ENCODE data around the gene LSAMP.

Gene LSAMP

DNA sequence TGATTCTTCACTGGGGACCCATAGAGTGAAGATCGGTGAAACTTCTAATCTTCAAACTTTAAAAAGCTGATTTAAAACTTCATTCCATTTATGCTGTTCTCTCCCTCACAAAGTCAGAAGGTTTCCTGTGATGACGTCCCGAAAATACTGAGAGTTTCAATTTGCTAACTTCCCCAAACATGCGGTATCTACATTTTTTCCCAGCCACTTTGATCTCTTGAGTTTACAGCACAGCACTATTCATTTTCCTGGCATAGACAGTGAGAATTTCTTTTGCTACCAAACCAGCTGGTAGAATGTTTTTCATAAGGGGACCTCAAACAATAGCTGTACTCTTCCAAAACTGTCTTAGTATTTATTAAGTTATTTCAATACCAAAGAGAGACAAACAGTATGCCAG is 156.8 kb downstream of the LSAMP start:
- DNase-seq (ENCODE audit: low spot score): no peak

DNA sequence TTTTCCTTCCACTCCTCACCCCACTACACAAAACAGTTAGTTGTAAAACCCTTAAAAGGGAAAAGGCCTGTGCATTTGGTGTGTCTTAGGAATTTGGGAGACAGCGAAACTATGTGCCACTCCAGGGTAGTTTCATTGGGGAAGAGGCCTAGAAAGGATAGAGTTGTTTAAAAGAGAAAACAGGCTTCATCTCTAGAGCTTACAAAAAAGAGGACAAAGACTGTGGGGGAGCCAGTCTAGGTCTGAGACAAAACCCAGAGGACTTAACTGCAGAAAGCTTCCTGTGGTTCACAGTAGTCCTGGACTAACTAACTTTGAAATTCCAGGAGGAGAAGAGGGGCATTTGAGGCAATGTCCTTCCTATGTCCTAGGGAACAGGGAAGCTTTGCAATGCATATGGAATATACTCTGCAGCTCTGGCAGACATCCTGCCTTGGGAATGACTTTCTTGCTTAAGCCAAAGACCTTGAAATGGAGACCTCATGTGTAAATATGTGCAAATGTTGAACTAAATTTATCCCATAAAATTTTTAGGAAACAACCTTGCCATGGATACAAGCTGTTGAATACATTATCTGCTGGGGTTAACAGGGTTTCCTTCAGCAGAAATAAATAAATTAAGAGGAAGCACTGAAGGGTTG is 159.4 kb downstream of the LSAMP start:
- DNase-seq (ENCODE audit: low spot score): no peak

DNA sequence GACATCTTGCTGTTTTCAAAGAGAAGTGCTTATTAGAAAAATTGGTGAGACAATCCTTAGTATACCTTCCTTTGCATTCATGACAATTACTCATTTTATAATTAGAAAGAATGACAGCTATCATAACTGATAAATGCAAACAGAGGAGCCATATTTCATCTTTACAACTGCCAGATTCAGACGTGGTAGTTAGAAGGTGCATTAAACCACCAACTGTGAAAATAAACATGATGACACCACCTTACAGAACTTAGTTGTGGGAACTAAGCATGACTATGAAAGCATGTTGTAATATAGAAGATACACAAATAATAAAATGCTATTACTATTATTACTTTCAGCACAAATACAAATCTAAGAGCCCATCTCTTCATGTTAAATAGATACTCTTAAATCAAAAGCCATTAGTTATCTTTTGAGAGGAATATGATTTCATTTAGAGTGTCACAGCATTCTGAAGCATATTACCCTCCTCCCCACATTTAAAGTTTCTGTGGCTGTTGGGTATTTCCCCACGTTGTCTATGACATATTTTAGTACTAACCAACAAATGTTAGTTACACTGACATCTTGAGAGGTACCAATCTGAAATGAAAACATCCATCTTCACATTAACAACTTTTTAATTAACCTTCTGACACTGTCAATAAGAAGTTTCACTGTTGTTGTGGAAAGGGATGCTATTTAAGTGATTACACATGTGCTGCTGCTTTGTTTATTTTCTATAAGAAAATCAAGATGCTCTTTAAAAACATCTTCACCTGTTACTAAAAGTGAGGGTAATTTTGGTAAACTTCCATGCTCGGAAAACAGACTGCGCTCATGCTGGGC is 163.8 kb downstream of the LSAMP start:
- DNase-seq (ENCODE audit: low spot score): no peak

DNA sequence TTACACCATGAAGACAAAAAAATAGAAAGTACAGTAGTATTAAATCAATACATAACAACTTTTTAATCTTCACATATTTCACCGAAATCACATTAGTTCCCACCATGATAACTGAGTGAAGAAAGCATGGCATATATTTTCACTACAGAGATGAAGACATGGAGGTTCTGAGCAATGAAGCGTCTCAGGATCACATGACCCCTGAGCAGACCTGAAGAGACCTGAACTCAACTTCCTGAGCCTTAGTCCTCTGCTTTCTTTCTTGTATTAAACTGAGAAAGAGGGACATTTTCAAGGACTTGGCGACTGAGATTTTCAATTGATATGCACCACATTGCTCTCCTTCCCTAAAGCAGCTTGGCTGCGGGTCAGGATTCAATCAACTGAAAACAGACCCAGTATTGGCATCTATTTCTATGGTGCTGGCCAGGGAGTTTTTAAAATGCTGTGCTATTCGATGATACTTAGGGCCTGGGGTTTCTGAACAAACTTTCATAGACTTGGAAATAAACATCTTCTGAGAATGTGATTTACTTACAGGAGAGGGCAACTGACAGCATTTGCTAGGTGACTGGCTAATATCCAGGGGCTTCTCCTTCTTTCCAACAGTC is 165.1 kb downstream of the LSAMP start:
- DNase-seq (ENCODE audit: low spot score): no peak

DNA sequence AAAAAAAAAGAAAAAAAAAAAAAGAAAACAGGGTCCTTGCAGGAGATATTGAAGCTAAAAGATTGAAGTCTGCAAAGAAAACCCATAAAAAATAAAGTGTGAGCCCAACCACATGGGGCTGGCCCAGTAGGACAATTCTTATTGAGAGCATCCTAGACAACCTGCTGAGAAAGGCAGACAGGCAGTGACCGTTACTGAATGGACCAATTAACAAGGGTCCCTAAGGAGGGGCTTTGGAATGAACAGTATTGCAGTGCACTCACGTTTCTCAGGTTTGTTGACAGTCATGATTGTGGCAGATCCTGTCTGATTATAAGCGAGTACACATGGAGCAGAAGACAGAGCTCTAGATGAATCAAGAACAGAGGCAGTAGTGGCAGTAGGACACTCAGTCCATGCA is 168.6 kb downstream of the LSAMP start:
- DNase-seq (ENCODE audit: low spot score): no peak

DNA sequence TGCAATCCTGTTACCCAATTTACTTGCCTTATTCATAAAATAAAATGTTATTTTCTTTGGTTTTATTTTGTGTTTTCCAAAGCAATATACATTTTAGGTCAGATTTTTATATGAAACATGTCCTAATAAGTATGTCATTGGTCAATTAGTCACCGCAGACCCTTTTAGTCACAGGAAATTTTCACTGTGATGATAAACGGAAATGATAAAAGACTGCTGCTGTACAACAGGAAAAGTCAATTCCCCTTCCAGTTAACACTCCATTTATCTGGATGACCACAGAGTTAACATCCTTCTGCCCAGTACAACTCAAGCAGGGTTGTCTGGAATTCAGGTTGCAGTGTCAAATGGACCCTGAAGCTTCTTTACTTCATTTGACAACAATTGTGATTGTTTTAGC is 175.2 kb downstream of the LSAMP start:
- no peak for DNase-seq (ENCODE audit: low spot score)

DNA sequence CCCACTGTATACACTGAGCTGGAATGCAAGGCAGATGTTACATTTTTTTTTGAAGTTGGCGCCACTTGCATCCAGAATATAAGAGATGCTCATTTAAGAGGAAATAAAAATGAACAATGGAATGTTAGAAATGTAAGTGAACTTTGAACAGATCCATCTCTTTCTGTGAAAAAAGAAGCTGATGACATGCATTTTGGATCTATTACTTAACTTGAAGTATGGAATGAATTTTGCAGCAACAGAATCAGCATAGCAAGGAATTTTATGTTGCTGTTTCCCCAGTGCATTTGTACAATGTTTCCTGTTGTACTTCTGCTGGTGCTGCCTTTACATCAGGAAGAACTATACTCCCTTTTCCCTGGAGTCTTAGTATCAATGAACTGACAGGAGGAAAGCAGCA is 178.2 kb downstream of the LSAMP start:
- DNase-seq (ENCODE audit: low spot score): no peak

DNA sequence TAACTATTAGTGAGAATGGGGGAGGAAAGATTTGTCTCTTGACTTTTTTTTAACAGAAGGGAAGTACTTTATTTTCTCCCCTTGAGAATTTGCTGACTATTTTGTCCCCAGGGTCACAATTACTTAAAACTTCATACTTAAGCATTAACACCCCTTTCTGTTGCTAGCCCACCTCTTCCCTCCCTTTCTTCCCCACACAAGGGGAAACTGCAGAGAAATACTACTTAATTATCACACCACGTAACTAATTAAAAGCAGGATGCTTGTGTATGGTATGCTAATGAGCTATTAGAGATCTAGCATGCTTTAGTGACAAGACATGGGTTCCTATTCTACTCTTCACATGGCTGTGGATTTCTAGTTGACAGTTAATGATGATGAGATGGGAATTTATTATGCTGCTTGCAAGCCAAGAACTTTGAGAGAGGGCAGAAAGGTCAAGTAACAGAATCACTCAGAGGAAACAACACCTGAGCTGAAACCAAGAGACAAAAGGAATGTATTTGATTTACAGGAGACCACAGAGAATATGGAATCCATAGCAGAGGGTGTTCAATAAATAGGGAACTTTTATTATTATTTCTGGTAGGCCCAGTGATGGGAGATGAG is 179.2 kb downstream of the LSAMP start:
- DNase-seq (ENCODE audit: low spot score): no peak

DNA sequence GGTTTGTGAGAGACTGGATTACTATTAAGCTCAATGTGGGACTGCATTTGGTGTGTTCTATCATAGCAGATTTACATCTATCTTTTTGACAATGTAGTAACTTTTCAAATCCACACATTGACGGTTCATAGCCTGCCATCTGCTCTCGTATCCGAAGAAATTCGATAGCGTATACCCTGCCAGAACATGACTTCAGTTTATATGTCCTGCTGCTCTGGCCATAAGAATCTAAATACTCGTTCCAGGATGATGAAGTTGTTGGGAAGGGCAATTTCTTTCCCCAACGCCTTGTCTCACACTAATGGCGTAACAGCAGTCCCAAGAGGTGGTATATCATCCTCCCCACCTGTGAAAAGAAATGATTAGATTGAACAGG is 180.0 kb downstream of the LSAMP start:
- DNase-seq (ENCODE audit: low spot score): no peak

DNA sequence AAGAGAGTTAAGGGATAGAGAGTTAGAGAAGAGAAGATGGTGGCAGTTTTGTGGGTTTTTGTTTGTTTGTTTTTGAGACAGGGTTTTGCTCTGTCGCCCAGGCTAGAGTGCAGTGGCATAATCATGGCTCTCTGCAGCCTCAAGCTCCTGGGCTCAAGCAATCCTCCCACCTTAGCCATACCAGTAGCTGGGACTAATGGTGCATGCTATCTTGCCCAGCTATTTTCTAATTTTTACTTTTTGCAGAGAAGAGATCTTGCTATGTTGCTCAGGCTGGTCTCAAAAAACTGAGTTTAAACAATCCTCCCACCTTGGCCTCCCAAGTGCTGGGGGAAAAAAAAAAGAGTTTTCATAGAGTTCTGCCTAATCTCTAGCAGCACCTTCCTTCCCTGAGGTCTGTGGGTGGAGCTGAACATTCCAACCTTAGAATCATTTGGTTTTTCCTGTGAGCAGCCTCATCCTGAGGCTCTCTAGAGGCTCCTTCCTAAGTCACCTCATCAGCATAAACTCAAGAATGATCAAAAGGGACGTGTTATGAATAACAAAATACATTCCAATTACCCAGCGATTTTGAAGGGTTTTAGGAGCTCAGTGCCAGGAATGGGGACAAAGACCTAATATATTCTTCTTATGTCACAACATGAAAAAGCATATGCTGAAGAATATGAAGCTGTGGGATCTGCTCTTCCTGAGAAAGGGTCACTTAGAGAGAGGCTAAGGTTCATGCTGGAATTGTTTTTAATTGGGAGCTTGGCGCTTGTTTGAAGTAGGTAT is 180.6 kb downstream of the LSAMP start:
- DNase-seq (ENCODE audit: low spot score): no peak

DNA sequence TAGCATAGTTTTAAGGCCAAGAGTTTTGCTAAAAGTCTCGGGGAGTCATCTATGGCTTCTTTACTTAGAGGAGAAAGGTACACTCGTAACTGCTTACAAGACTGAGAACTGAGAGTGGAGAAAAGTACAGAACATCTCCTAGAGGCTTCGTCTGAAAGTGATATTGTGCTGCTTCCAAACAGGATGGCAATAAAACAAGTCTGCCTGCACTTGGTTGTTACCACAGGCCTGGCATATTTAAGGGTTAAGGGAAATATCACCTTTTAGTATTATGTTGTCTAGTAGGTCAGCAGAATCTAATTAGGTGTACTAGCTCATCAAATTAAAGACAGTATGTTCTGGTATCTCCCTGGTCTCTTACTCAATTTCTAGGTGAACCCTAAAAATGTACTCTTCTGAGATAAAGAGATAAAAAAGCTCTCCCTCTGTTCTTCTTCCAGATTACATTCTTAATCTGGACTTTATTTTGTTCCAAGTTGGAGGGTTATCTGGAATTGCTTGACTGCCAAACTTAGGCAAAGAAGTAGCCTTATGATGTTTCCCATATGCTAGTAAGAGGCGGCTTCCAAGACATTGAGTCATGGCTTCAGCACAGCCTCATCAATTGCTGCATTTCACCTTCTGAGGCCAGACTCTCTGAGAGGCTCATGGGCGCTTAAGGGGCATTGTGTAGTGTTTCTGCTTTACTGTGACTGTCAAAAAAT is 181.3 kb downstream of the LSAMP start:
- DNase-seq (ENCODE audit: low spot score): peak; percentile 57

DNA sequence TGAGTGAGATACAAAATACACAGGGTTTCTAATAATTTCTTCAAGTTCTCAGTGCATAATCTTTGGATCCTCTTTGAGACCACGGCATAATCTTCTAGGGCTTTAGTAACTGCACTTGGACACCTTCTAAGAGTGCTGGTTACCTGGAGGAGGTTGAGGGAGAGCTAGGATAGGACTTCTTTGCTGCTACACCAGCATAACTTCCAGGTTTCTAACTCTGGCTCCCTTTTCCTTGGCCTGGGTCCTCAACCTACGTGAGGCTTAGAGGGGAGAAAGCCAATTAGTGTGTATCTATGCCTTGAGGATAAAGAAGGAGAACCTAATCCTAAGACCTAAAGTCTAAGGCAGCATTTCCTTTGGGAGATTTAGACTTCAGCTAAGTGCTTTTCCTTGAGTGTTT is 184.8 kb downstream of the LSAMP start:
- no peak for DNase-seq (ENCODE audit: low spot score)

DNA sequence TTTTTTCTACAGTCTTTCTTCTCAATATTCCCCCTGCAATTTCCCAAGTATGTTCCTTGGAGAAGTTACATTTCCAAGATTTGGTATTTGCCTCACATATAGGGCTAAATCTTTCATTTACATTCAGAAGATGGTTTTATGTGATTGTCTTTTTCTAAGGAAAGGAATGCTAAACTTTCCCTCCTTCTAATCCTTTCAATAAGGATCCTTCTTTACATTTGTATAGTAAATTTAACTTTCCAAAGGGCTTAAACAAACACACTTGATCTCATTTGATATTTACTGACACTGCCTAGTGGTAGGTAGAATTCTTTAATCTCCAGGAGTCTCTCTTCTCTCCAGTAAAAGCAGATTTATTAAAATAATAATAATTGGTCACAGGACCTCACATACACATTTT is 185.3 kb downstream of the LSAMP start:
- DNase-seq (ENCODE audit: low spot score): no peak

DNA sequence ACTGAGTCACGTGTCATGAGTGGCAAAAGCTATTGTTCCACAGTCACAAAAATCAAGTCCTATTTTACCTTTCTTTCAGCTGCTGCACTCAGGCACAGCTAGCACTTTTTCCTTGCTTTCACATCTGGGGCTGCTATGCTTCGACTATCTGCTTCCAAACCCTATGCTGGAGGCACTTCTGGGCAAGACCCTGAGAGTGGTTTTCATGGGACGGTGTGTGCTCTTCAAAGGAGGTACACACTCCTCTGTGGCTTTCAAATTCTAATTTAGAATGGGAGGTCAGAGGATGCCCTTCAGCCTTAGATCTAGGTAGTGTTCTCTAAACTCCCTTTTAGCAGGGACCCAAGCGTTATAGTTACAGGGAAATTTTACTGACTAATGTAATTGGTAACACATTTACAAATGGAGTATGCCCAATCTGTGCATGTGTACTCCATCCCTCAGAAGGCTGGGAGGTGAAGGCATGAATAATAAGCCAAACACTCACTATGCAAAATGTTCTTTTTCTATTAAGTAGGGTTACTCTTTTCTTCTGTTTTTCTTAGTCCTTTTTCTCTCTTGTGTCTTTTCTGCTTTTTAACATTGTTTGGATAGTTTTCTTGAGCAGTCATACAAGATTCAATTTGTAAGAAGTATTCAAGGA is 188.3 kb downstream of the LSAMP start:
- DNase-seq (ENCODE audit: low spot score): peak; percentile 56

DNA sequence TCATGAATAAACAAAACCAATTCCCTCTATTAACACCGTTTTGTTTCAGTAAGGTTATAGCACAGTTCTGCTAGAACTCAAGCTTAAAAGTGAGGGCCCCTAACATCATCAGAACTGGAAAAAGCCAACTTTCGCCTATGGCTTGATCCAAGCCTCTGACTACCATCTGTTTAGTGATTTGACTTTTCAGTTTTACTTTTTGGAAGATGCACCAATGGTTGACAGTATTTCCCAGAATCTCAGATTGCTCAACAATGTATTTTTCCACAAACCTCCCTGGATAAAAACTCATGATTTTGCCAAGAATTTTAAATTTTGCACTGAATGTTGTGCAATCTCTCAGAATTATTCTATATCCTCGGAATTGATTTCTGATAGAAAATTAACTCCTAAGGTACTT is 190.7 kb downstream of the LSAMP start:
- peak; percentile 20 for DNase-seq (ENCODE audit: low spot score)

DNA sequence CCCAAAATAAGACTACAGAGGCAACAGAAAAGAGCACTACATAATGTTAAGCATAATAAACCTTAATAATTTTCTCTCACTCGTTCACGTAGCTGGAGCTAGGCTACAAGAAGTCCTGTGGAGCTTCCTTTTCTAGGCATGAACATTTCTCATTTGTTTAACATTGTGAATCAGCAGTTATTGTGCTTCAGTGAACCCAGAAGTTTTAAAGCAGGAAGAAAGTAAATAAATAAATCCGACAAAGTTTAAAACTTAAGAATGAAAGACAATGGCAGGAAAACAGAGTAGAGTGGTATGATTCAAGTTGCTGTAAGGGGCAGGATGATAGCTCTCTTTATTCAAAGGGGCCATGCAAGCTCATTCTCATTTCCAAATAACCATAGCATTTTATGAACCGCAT is 191.8 kb downstream of the LSAMP start:
- DNase-seq (ENCODE audit: low spot score): no peak

DNA sequence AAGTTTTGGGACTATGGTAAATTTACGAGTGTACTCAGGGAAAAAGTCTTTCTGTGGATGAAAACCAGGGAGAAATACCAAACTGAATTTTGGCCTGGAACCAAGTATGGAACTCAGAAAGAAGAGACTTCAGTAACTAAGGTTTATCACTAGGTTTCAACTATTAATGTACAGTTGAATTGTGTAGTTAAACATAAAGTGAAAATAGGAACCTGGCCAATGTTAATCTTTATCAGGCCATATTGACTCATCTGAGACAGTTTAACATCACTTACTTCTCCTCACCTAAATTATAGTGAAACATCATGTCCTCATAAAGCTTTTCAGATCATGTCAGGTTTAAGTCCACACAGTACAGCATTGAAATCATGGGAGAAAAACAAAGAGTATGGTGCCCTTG is 197.7 kb downstream of the LSAMP start:
- DNase-seq (ENCODE audit: low spot score): no peak

DNA sequence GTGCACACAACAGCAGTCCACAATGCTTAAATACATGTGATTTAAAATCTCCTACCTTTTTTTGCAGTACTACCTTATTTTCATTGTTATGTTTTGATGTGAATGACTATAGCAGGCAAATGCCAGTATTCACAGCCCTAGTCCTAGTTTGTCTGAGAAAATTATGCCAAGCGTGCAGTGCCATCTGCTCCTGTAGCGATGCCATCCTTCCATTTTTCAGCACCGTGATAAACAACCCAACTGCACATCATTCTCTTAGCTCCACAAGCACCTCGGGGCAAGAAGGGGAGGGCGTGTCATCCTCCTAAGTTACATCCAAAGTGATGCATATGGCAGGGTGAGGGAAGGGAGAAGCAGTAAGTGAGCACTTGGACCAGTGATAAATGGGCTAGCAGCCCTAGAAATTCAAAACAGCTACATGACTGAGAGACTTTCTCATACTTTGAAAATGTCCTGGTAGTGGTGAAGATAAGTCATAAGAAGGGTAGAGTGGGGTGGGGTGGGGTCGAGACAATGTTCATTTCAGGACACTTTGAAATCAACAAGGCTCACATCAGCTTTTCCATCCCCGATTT is 198.8 kb downstream of the LSAMP start:
- DNase-seq (ENCODE audit: low spot score): no peak

DNA sequence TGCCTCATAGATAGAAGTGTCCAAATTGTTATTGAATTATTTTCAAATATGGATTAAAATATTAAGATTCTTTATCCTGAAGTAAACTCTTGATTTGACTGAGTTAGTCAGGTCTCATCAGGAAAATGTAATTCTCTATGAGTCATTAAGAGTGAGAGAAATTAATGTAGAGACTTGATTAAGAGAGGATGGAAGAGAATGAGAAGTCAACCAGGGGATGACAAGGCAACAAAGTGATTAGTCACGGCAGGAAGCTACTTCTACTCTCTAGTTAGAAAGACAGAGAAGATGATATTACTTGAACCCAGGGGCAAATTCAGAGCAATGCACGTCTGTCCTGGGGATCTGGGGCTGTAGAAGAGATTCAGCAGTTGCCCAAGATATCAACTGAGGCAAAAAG is 202.5 kb downstream of the LSAMP start:
- DNase-seq (ENCODE audit: low spot score): no peak

DNA sequence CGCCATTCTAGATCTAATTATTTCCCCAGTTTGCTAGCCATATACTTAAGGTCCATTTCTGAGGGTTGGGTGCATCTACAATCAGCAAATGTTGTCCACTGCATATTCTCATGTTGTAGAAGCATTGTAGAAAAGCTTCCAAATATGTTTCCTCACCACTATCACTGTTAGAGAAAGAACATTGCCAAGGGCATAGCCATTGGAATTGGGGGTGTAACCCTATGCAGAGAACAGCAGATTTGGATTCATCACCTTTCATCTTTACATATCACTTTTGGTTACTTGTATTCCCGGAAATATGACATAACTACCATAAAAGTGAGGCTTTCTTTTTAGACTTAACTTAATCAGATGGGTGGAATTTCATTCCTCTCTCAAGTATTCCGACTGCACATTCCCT is 203.6 kb downstream of the LSAMP start:
- no peak for DNase-seq (ENCODE audit: low spot score)

DNA sequence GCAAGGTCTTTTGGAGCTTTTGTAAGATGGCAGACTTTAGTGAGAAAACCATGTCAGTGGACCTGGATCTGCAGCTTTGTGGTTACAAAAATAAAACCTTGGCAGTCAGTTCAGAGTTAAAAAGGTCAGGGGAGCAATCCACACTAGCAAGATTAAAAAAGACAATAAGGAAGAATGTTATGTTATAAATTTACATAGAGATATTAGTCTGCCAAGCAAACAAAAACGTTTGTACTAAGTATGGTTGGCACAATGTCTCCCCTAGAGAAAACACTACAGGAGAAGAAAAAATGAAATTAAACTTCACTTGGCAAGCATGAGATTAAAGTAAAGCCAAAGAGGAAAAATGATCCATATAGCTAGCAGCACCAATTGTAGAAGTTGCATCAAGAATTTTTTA is 205.0 kb downstream of the LSAMP start:
- no peak for DNase-seq (ENCODE audit: low spot score)
